NOMO-1 treated with dmso at 0.1 percent for 144 hours (cell line): ENCODE data around the gene MRPL9.

ENCODE experiments used
- DNase-seq: peaks from one replicate; lab custom pipeline; 2025; ENCODE audit not compliant: unreplicated experiment; lab: John Stamatoyannopoulos, UW

Gene MRPL9

DNA sequence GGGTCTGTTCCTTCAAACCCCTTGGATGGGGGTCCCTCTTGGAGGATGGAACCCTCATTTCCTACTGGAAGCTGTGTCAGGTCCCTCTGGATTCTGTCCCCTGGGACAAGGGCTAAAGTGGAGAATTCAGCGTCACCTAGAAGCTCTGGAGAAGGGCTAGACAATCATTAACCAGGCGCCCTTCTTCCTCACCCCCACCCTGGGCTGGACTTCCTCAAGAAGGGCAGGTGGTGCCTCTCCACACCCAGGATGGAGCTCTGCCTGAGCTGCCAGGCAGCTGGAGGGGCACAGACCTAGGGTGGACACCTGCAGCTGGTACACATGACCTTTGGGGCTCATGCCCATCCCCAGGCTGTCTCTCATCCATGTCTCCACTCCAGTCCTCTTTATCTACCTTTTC is 50.3 kb downstream of the MRPL9 start:
- DNase-seq = no peak

DNA sequence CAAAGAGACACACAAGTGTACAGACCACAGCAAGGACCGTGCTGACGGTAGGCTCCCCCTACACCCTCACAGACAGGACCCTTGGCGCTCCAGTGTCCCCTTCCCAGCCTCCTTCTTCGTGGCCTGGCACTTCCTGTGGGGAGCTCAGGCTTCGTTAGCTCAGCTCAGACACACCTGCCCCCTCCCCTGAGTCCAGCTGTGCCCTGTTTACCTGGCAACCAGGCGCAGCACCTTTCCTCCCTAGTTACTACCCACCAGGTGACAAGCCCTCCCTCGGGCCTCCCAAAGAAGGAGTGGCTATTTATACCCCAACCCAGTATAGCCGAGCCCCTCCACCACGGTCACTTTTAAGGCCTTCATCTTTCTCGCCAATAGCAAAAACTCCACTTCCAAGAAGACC is 51.3 kb downstream of the MRPL9 start:
- no peak for DNase-seq

DNA sequence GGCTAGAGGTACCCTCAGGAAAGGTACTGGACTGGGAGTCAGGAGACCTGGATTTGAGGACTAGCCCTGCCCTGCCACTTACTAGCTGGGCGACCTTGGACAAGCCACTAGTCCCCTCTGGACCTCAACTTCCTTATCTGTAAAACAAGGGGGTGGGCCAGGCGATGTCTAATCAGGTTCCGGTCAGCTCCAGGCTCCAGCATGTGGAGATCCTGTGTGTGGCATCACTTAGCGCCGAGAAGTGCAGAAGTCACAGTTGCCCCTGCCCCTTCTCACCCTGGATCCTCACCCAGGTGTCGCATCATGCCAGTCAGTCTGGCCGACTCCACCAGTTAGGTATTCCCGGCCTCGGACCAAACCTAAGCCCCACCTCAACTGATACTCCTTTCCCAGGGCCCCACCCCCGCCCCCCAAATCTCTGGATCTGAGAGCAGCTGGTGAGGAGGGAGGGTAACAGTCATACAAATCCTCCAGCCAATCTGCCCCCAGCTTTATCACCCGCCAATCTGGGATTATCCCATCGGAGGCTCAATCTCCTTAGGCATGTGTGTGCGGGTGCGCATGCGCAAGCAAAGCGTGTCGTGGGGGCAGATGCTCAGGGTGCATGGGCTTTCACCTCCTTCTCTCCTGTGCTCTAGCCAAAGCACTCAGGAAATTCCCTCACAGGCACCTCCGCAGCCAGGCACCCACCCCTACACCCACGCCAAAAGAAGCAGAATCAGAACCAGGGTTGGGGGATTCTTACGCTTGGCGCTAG is 52.1 kb downstream of the MRPL9 start:
- no peak for DNase-seq

DNA sequence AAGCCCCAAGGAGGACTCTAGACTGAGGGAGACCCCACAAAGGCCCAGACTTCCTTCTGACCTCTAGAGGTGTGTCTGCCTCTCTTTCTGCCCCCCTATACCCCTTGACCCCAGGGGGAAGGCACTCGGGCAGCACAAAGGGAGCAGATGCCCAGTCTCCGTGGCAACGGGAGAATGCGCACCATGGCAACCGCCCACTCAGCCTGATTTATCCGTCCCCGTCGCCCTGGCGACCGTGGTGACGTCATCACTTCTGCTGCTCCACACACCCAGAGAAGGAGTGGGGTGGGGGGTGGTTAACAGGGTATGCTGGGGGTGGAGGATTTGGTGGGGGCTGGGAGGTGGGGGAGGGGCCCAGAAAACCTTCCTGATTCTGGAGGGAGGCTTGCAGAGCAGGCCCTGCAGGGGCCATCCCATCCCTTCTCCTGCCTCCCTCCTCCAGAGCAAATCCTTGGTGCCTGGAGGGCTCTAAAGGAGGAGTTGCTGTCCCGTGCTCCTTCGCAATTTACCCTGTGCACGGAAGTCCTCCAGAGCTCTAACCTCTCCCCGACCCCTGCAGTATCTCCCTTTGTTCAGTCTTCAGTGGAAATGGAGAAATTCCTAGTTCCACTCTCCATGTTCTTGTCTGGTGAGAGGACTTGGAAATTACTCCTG is 53.0 kb downstream of the MRPL9 start:
- DNase-seq = no peak
